ENCODE measurements around the gene TCF7L2. TPM values are rescaled to one million over a fixed set of nuclear protein-coding genes. Genes with fewer than 3 reads are reported as not detected.
A peak's percentile ranks its signal among the peaks of the same experiment; 100 is the strongest.

Gene TCF7L2
- total and polyA plus RNA-seq, 9 of the 15 experiments (the other 6 are each of a cell fraction or from before 2014, with no cell fraction given), result 0.32 to 2.8 (median 0.92) TPM

- TF ChIP-seq ZNF639 (CRISPR knock-in tag; conservative IDR thresholded peaks at IDR 0.05 in 1 of 2, IDR thresholded peaks at IDR 0.05 in 1 of 2) (no peak), CC2D1A (IDR thresholded peaks at IDR 0.05) (peak; percentile 83; the same call in 1 of the 2 replicates), ZC3H8 (IDR thresholded peaks at IDR 0.05) (no peak), E2F1 (CRISPR knock-in tag; IDR thresholded peaks at IDR 0.05) (no peak), NBN (IDR thresholded peaks at IDR 0.05; ENCODE audit: low read depth) (0 out of 2 replicates have a peak, but pooled peaks have one; percentile 59), CHD2 (IDR thresholded peaks at IDR 0.05; ENCODE audit: low read depth, low read length) (no peak), BRCA1 (IDR thresholded peaks at IDR 0.05) (no peak), BRCA1 (CRISPR knock-in tag; IDR thresholded peaks at IDR 0.05) (no peak), ZNF518B (CRISPR knock-in tag; IDR thresholded peaks at IDR 0.05) (no peak), SAFB (IDR thresholded peaks at IDR 0.05; ENCODE audit: borderline replicate concordance, low read depth, low read length) (no peak), YY1 (IDR thresholded peaks at IDR 0.05; ENCODE audit: borderline replicate concordance in 1 of 3, control insufficient read depth in 1 of 3, extremely low read depth in 1 of 3, insufficient read depth in 3 of 3, insufficient read length in 1 of 3, insufficient replicate concordance in 2 of 3, low read depth in 1 of 3, low read length in 2 of 3) (peak in 1 of 3 experiments; percentile 49), NCOA1 (IDR thresholded peaks at IDR 0.05; ENCODE audit: low read depth) (peak; percentile 65; the same call in 1 of the 2 replicates), TCF7L2 (IDR thresholded peaks at IDR 0.05; ENCODE audit: low read depth, low read length) (no peak), ZNF644 (tag; IDR thresholded peaks at IDR 0.05; ENCODE audit: low read depth) (no peak), NR2F6 (CRISPR knock-in tag; IDR thresholded peaks at IDR 0.05) (no peak), HES1 (IDR thresholded peaks at IDR 0.05; ENCODE audit: low read depth) (no peak), BRD9 (IDR thresholded peaks at IDR 0.05; ENCODE audit: low read depth, partially characterized antibody) (no peak), TARDBP (IDR thresholded peaks at IDR 0.05) (no peak), MYBL2 (IDR thresholded peaks at IDR 0.05; ENCODE audit: low read depth) (no peak), MYBL2 (CRISPR knock-in tag; IDR thresholded peaks at IDR 0.05; ENCODE audit: borderline replicate concordance) (no peak), SRSF3 (IDR thresholded peaks at IDR 0.05; ENCODE audit: insufficient read depth, low read length) (no peak), ZBED1 (IDR thresholded peaks at IDR 0.05) (no peak)
Observed at GRCh38 chr10:113060201-113061053, 110.4 kb downstream of the TCF7L2 start (continued).
